ENCODE measurements around the gene RFTN1.

RFTN1 gene

GRCh38 chr3:16346413-16347081 is 167.0 kb downstream of the RFTN1 start:
- no peak for DNase-seq

GRCh38 chr3:16343101-16343500 is 170.4 kb downstream of the RFTN1 start:
- DNase-seq: no peak

GRCh38 chr3:16338999-16339398 is 174.5 kb downstream of the RFTN1 start:
- DNase-seq: peak; percentile 54

- DNase-seq: peak; percentile 67
These were observed 175.5 kb downstream of the RFTN1 start for GRCh38 chr3:16337856-16338540.

GRCh38 chr3:16336825-16337224 is 176.7 kb downstream of the RFTN1 start:
- DNase-seq: no peak

GRCh38 chr3:16335772-16336645 is 177.5 kb downstream of the RFTN1 start:
- no peak for DNase-seq

GRCh38 chr3:16335333-16335732 is 178.2 kb downstream of the RFTN1 start:
- no peak for DNase-seq

GRCh38 chr3:16334909-16335308 is 178.6 kb downstream of the RFTN1 start:
- no peak for DNase-seq

DNA sequence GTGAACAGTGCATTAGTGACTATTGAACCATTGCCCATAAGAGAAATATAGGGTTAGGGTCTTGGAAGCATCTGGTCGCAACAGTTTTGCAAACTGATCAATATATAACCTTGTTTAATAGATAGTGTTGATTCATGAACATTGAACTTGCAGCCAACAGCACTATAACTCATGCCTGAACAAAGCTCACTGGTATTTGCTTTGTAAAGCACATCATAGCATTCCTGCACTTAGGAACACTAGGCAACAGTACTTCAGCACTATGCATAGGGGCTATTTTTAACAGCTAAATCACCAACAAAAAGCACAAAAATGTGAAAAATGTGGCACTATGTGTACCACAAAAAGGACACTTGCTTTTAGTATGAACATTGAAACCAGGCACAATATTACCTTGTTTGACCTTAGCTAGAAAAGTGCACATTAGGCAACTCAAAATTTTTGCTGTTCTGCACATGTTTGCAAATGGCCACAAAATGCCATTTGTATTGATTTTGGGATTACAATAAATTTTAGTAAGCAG is 180.5 kb downstream of the RFTN1 start:
- no peak for DNase-seq

DNA sequence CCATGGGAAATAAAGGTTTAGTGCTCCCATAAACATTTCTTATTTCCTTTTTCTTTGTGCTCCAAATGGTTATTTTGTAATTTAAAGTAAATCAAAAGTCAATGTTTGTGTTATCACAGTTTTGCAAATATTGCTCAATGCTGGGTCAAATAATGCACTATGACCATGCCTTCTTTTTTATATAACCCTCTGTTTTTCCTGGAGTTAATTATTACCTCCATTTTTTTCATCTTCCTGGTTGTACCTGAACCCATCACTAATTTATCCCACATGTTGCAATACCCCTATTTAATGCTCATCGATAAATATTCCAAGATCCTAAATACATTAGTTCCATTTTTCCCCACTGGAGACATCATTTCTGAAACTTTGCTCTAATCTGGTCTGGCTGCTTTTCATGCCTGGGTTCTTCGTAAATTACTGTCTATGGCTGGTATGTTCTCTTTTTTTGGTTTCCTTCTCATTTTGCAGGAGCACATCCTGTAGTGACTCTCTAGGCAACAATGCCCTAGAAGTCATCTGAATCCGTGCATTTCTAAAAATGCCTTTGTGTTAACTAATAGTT is 182.1 kb downstream of the RFTN1 start:
- DNase-seq: no peak

GRCh38 chr3:16330351-16330750 is 183.1 kb downstream of the RFTN1 start:
- no peak for DNase-seq

DNA sequence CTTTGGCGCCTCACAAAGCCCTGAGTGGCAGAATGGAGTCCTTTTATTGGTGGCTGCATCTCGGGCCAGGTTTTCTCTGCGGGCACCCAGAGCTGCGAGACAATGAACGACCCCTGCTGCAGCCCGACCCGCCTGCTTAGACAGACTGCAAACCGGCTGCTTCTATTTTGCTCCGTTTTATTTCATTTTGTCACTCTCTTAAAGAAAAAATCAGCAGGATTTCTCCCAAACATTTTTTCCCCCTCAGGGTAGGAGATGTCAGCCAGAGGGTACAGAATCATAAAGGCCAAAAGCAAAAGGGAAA is 183.7 kb downstream of the RFTN1 start:
- no peak for DNase-seq

DNA sequence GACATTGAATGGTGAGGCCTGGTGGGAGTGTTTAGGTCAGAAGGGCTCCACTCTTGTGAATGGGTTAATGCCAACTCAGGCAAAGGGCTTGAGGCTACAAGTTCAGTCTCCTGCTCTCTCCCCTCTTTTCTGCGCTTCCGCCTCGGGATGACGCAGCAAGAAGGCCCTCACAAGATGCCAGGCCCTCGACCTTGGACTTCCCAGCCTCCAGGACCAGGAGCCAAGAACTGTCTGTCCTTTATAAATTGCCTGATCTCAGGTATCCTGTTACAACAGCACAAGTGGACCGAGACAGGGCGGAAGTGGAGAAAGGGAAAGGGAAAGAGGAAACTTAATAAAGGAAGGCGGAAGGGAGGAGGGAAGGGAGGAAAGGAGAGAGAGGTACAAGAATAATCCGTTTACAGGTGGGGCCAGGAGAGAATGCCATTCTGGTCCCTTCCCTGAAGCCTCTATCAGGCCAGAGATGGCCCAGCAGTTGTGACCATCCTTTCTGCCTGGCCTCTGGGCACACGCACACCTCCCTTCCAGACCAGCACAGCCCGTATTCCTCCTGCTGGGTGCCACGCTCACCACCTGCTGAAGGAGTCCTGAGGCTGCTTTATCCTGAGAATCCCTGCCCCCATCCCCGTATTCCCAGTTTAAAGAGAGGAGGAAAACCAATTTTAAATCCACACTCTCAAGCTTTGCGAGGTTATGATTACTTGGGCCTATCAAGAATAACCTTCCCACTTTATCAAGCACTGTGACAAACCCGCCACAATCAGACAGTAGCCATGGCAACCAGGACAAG is 184.3 kb downstream of the RFTN1 start:
- no peak for DNase-seq

- no peak for DNase-seq
These were observed 185.4 kb downstream of the RFTN1 start for GRCh38 chr3:16328124-16328523.

DNA sequence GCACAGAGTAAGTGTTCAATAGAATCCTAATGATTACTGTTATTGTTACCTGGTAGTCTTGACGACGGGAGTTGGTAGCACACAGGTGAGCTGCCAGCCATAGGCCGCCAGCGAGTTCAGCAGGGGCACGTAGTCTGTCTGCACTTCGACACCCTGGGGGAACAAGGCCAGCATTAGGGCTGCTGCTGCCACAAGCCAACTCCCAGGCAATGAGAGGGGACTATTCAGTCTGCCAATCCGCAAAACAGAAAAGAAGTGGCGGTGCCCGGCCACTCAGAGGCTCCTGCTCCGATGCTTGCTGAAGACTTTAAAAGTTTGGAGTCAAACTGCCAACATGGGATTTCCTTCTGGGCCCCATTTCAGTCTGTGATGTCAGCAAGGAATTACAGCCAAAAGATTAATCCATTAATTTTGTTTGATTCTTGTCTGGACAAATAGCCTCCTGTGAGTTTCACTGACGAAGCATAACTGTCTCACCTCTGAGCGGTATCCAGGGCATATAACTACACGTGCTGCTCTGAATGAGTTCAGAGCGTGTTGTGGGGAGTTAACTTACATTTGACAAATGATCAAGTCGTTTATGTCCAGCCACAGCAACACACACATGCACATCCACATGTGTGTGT is 186.7 kb downstream of the RFTN1 start:
- DNase-seq: no peak

GRCh38 chr3:16325850-16326249 is 187.6 kb downstream of the RFTN1 start:
- no peak for DNase-seq

GRCh38 chr3:16323737-16324136 is 189.8 kb downstream of the RFTN1 start:
- no peak for DNase-seq

GRCh38 chr3:16322189-16322588 is 191.3 kb downstream of the RFTN1 start:
- DNase-seq: no peak

GRCh38 chr3:16320711-16321110 is 192.8 kb downstream of the RFTN1 start:
- no peak for DNase-seq

DNA sequence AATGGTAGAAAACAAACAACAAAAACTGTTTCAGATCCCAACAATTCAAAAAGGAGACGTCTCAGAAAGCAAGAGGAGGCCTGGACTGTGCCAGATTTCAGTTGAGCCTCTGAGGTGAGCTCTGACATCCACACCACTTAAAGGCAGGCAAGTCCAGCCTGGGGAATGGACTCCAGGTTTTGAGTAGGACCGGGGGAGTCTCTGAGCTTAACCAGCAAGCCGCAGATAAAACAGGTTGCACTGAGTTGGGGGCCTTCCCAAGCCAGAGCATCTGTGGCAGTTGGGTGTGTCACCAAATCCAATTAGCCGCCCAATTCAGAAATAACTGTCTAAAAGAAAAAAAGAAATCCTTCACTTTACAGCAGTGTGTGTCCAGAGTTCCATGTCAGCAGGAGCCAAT is 193.8 kb downstream of the RFTN1 start:
- no peak for DNase-seq

DNA sequence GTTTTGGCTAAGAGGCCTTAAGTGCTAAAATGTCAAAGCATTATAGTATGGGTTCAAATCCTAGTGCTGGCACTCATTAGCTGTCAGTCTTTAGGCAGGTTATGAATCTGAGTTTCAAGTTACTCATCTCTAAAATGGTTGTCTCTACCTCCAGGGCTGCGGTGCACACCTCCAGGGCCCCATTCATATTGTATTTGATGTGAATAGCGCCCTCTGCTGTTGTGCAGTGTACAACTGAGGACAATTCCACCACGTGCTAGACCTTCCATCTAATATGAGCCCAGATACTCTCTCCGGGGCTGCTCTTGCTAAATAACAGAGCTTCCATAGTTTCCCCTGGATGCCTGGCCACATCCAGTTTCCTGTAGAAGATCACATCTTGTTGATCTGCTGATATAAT is 194.2 kb downstream of the RFTN1 start:
- peak; percentile 94 for DNase-seq

GRCh38 chr3:16318176-16318575 is 195.3 kb downstream of the RFTN1 start:
- no peak for DNase-seq
